Spleen (tissue), 10 donors: Measurements from ENCODE around the gene MIP. TPM values are rescaled to one million over a fixed set of nuclear protein-coding genes. Genes with fewer than 3 reads are reported as not detected.

Source experiments
- polyA plus RNA-seq, 3 donors: library from polyadenylated mRNA; stranded (reverse); fragments of 200-250 nt; gene quantifications; one replicate each; pipeline ENCODE4 v1.2.1, GENCODE V29; 2013
- total RNA-seq, 7 donors: library from RNA; depleted of rRNA in 3 of 7; stranded (reverse); fragments of >200 nt in 3 of 7; fragmentation: NEBNext Ultra II Directional in 4 of 7; extraction: Animal tissue kit (Norgen Biotek cat#: 25700) in 4 of 7; gene quantifications; one replicate each; pipeline versions ENCODE4 v1.1.0 to v1.2.1, GENCODE V29; 2016 to 2021
- donor health status: healthy with polysubstance abuse.
- donor health status: DM: no; HTN: no; CAD: no; lungs with moderate emphysema.
- donor health status: DM: no; HTN: no; CAD: no.
- donor health status: Bipolar disorder and iron deficiency.
- donor health status: healthy.
- donor health status: DM: no; HTN: no; CAD: no.
- donor health status: DM: yes; HTN: yes; CAD: no.

The MIP gene
- total and polyA plus RNA-seq, 10 donors = 0.07 to 0.52 (median 0.14) TPM; not detected in 7

Other genes starting within 250 kb of the MIP start
- 10 to 100 TPM; 38.5 to 56.1 (median 47.6) TPM for gene RNF41, start 232.7 kb downstream of the MIP start, total RNA-seq
- 10 to 100 TPM; 13.2 to 21.0 (median 15.8) TPM for gene RNF41, start 232.7 kb downstream of the MIP start, polyA plus RNA-seq
- 10 to 100 TPM; 13.4 to 21.3 (median 18.4) TPM for gene NABP2, start 230.3 kb downstream of the MIP start, total RNA-seq
- gene NABP2, start 230.3 kb downstream of the MIP start, polyA plus RNA-seq = 10 to 100 TPM; 19.7 to 24.6 (median 23.1) TPM
- 1 to 10 TPM in 1 of 7 donors, under 1 TPM in 2, not detected in 4; 0.44 to 1.3 (median 0.92) TPM for gene SLC39A5, start 224.6 kb downstream of the MIP start, total RNA-seq
- gene SLC39A5, start 224.6 kb downstream of the MIP start, polyA plus RNA-seq = under 1 TPM; 0.18 to 0.63 (median 0.22) TPM
- 10 to 100 TPM; 16.6 to 35.2 (median 27.5) TPM for gene ANKRD52, start 196.3 kb downstream of the MIP start, total RNA-seq
- 1 to 10 TPM; 2.2 to 9.5 (median 2.8) TPM for gene ANKRD52, start 196.3 kb downstream of the MIP start, polyA plus RNA-seq
- 10 to 100 TPM; 13.9 to 37.3 (median 19.6) TPM for gene COQ10A, start 187.7 kb downstream of the MIP start, total RNA-seq
- 10 to 100 TPM; 18.7 to 32.7 (median 21.9) TPM for gene COQ10A, start 187.7 kb downstream of the MIP start, polyA plus RNA-seq
- 100 to 1,000 TPM; 115 to 141 (median 132) TPM for gene CS, start 154.3 kb downstream of the MIP start, total RNA-seq
- 10 to 100 TPM; 35.6 to 45.8 (median 36.6) TPM for gene CS, start 154.3 kb downstream of the MIP start, polyA plus RNA-seq
- gene CNPY2, start 138.7 kb downstream of the MIP start, total RNA-seq = 10 to 100 TPM; 63.0 to 79.7 (median 71.9) TPM
- gene CNPY2, start 138.7 kb downstream of the MIP start, polyA plus RNA-seq = 10 to 100 TPM; 81.9 to 86.9 (median 86.7) TPM
- gene PAN2, start 120.7 kb downstream of the MIP start, total RNA-seq = 100 to 1,000 TPM in 4 of 7 donors, 10 to 100 TPM in 3; 47.4 to 132 (median 100) TPM
- 10 to 100 TPM; 34.8 to 56.5 (median 54.4) TPM for gene PAN2, start 120.7 kb downstream of the MIP start, polyA plus RNA-seq
- gene IL23A, start 115.8 kb downstream of the MIP start, total RNA-seq = 1 to 10 TPM; 1.1 to 4.5 (median 2.0) TPM
- 1 to 10 TPM; 1.8 to 4.0 (median 3.6) TPM for gene IL23A, start 115.8 kb downstream of the MIP start, polyA plus RNA-seq
- 100 to 1,000 TPM; 219 to 262 (median 233) TPM for gene STAT2, start 94.5 kb downstream of the MIP start, total RNA-seq
- 10 to 100 TPM; 41.5 to 89.7 (median 71.7) TPM for gene STAT2, start 94.5 kb downstream of the MIP start, polyA plus RNA-seq
- gene APOF, start 91.8 kb downstream of the MIP start, total RNA-seq = not detected
- not detected for gene APOF, start 91.8 kb downstream of the MIP start, polyA plus RNA-seq
- gene TIMELESS, start 5.2 kb downstream of the MIP start, total RNA-seq = 10 to 100 TPM in 6 of 7 donors, 1 to 10 TPM in 1; 9.9 to 17.7 (median 13.3) TPM
- gene TIMELESS, start 5.2 kb downstream of the MIP start, polyA plus RNA-seq = 10 to 100 TPM; 10.0 to 10.7 (median 10.5) TPM
- 1 to 10 TPM; 2.8 to 4.9 (median 4.2) TPM for gene SPRYD4, start 13.9 kb upstream of the MIP start, total RNA-seq
- 1 to 10 TPM; 1.4 to 2.5 (median 1.8) TPM for gene SPRYD4, start 13.9 kb upstream of the MIP start, polyA plus RNA-seq
- gene GLS2, start 33.5 kb upstream of the MIP start, total RNA-seq = 1 to 10 TPM in 6 of 7 donors, under 1 TPM in 1; 0.83 to 2.4 (median 1.7) TPM
- gene GLS2, start 33.5 kb upstream of the MIP start, polyA plus RNA-seq = 1 to 10 TPM; 1.1 to 2.2 (median 1.7) TPM
- gene RBMS2, start 67.2 kb upstream of the MIP start, total RNA-seq = 10 to 100 TPM; 24.8 to 65.4 (median 27.2) TPM
- gene RBMS2, start 67.2 kb upstream of the MIP start, polyA plus RNA-seq = 1 to 10 TPM; 3.0 to 7.7 (median 3.3) TPM
- 100 to 1,000 TPM; 140 to 238 (median 166) TPM for gene BAZ2A, start 175.7 kb upstream of the MIP start, total RNA-seq
- gene BAZ2A, start 175.7 kb upstream of the MIP start, polyA plus RNA-seq = 10 to 100 TPM in 2 of 3 donors, 1 to 10 TPM in 1; 8.8 to 42.5 (median 12.5) TPM
- 100 to 1,000 TPM; 262 to 375 (median 339) TPM for gene ATP5F1B, start 191.3 kb upstream of the MIP start, total RNA-seq
- gene ATP5F1B, start 191.3 kb upstream of the MIP start, polyA plus RNA-seq = 100 to 1,000 TPM; 223 to 272 (median 240) TPM
- gene PTGES3, start 233.6 kb upstream of the MIP start, total RNA-seq = 100 to 1,000 TPM in 5 of 7 donors, 10 to 100 TPM in 2; 84.1 to 163 (median 133) TPM
- gene PTGES3, start 233.6 kb upstream of the MIP start, polyA plus RNA-seq = 100 to 1,000 TPM in 2 of 3 donors, 10 to 100 TPM in 1; 80.6 to 154 (median 114) TPM